ENCODE measurements around the gene PRPF38B. TPM values are rescaled to one million over a fixed set of nuclear protein-coding genes. Genes with fewer than 3 reads are reported as not detected.
"Not testable (repeated sequence)": the region's sequence is repeated elsewhere in the genome, so short reads cannot be mapped to it uniquely, and the experiment has no call there.

PRPF38B gene
- total and polyA plus RNA-seq, 2 of the 8 experiments (the other 6 are each of a cell fraction or from before 2014, with no cell fraction given) = 16.6 to 50.6 TPM

- not testable (repeated sequence) for H3K9ac ChIP-seq (replicated peaks in 1 of 4; ENCODE audit: extremely low read depth in 1 of 4, low read depth in 3 of 4, low read length in 3 of 4); H3K14ac ChIP-seq (ENCODE audit: insufficient read length); FAIRE-seq; H3K18ac ChIP-seq (ENCODE audit: extremely low read depth, low read length); H4K5ac ChIP-seq (ENCODE audit: insufficient read length, low read depth, low read length); H2BK5ac ChIP-seq (ENCODE audit: low read depth, low read length); H4K8ac ChIP-seq (ENCODE audit: extremely low read depth, insufficient read depth, low read length); H2BK120ac ChIP-seq (replicated peaks; ENCODE audit: low read depth, low read length); H3K27me3 ChIP-seq (replicated peaks in 1 of 4; ENCODE audit: control insufficient read depth in 3 of 4, extremely low read depth in 1 of 4, insufficient read depth in 3 of 4, low read length in 3 of 4); DNase-seq (ENCODE audit: low read depth in 1 of 2, low spot score in 2 of 2); H3K9me3 ChIP-seq (ENCODE audit: insufficient read depth in 2 of 2, low read depth in 1 of 2, low read length in 1 of 2); H3K79me2 ChIP-seq (ENCODE audit: control insufficient read depth in 1 of 2, insufficient read depth in 2 of 2, low read length in 2 of 2); H3K23me2 ChIP-seq (ENCODE audit: low read depth, low read length); H2BK20ac ChIP-seq (ENCODE audit: low read length); H3K23ac ChIP-seq (ENCODE audit: insufficient read length); H2BK15ac ChIP-seq (ENCODE audit: low read length); H2AK5ac ChIP-seq (ENCODE audit: low read depth, low read length); H3K4me2 ChIP-seq (ENCODE audit: insufficient read depth in 1 of 2, low read depth in 2 of 2, low read length in 2 of 2); H2AFZ ChIP-seq (ENCODE audit: low read length); H3K79me1 ChIP-seq (ENCODE audit: low read depth, low read length); H3K56ac ChIP-seq (replicated peaks; ENCODE audit: insufficient read length, low read depth, low read length); H4K91ac ChIP-seq (replicated peaks; ENCODE audit: insufficient read length, low read length); H3K36me3 ChIP-seq (ENCODE audit: control insufficient read depth in 2 of 4, insufficient read depth in 4 of 4, low read length in 3 of 4); H3K4me3 ChIP-seq (ENCODE audit: extremely low read depth in 1 of 4, insufficient read depth in 2 of 4, low read depth in 3 of 4, low read length in 4 of 4); H2BK12ac ChIP-seq (ENCODE audit: low read depth, low read length); H3K4ac ChIP-seq (replicated peaks; ENCODE audit: insufficient read length, low read depth, low read length); H4K20me1 ChIP-seq (replicated peaks in 1 of 2; ENCODE audit: control insufficient read depth in 1 of 2, insufficient read depth in 2 of 2, low read length in 2 of 2)
- peak; percentile 86; the same call in 1 of the 2 replicates for TF ChIP-seq SRF (IDR thresholded peaks at IDR 0.05; ENCODE audit: low read depth, low read length)
- TF ChIP-seq TAF1 (IDR thresholded peaks at IDR 0.05; ENCODE audit: low read depth, low read length) = peak; percentile 25; the same call in 1 of the 2 replicates
- 81% methylated on average over 4 of the region's 4 CpGs; no CpG with 5 or more reads in 1 of the 2 experiments for WGBS, 2 experiments (ENCODE audit: extremely low coverage in 1 of 2, insufficient coverage in 1 of 2, insufficient read length in 1 of 2, insufficient replicate concordance in 2 of 2, low coverage in 1 of 2, low lambda C conversion rate in 2 of 2, missing lambda C conversion rate in 1 of 2)
- H3K27ac ChIP-seq (ENCODE audit: low read depth, low read length) = 0 out of 2 replicates have a peak overlapping the region, but pooled peaks have one; percentile 27
- CTCF ChIA-PET (ENCODE audit: partially characterized antibody) = interaction anchor here (0.6 kb wide), 1 partner anchor 1339 kb away, joined by 3 read pairs; no protein-coding TSS in a partner anchor
- peaks cover 2 to 11% (median 5%) of the 10 kb centered on the region in 4 experiments; a peak in 4 of 7 replicates for H3K4me1 ChIP-seq (replicated peaks in 1 of 4; ENCODE audit: control insufficient read depth in 3 of 4, insufficient read depth in 4 of 4, low read length in 3 of 4)
- POLR2A ChIA-PET (ENCODE audit: partially characterized antibody) = interaction anchor here (1.3 to 6.0 kb wide), 8 partner anchors 9 to 31 kb away, joined by 3 to 74 read pairs (median 7); partner anchors contain the start of genes FNDC7, HENMT1 and PRPF38B
Observed at GRCh38 chr1:108681701-108682100, 10.4 kb upstream of the PRPF38B start.

All from H1 (cell line).